Stimulated activated CD8-positive, alpha-beta memory T cell treated with anti-CD3 and anti-CD28 coated beads, Interleukin-4, amount 100 ng/mL, for 4 hours (primary cell): ENCODE measurements around the gene TRMT44.
"Not testable (repeated sequence)": the region's sequence is repeated elsewhere in the genome, so short reads cannot be mapped to it uniquely, and the experiment has no call there.

Source experiments
- DNase-seq, 2 donors: peaks; one replicate each; pipeline ENCODE4 v3.0.0-alpha.2; 2020; ENCODE audit warnings: low read depth in 2 of 2, low spot score in 1 of 2

TRMT44 gene

GRCh38 chr4:8467016-8467415 lies 26.4 kb downstream of the TRMT44 start:
- DNase-seq, result no peak

GRCh38 chr4:8468746-8469535 lies 28.4 kb downstream of the TRMT44 start:
- no peak for DNase-seq

GRCh38 chr4:8469550-8469949 lies 29.0 kb downstream of the TRMT44 start:
- no peak for DNase-seq

- no peak for DNase-seq
These were observed 30.0 kb downstream of the TRMT44 start for GRCh38 chr4:8470451-8471024.

GRCh38 chr4:8471211-8471875 lies 30.8 kb downstream of the TRMT44 start:
- no peak for DNase-seq

GRCh38 chr4:8472158-8472688 lies 31.6 kb downstream of the TRMT44 start:
- no peak for DNase-seq

GRCh38 chr4:8472689-8473197 lies 32.2 kb downstream of the TRMT44 start:
- no peak for DNase-seq

- DNase-seq, result no peak
These were observed 32.8 kb downstream of the TRMT44 start for GRCh38 chr4:8473198-8473919.

- DNase-seq, result no peak
These were observed 33.5 kb downstream of the TRMT44 start for GRCh38 chr4:8473920-8474590.

- DNase-seq, result no peak
These were observed 34.3 kb downstream of the TRMT44 start for GRCh38 chr4:8474856-8475255.

- no peak for DNase-seq
These were observed 35.4 kb downstream of the TRMT44 start for GRCh38 chr4:8475751-8476575.

GRCh38 chr4:8477095-8477635 lies 36.6 kb downstream of the TRMT44 start:
- no peak for DNase-seq

- no peak for DNase-seq
These were observed 37.1 kb downstream of the TRMT44 start for GRCh38 chr4:8477676-8478075.

- no peak for DNase-seq
These were observed 37.8 kb downstream of the TRMT44 start for GRCh38 chr4:8478371-8478770.

- DNase-seq, result no peak
These were observed 38.5 kb downstream of the TRMT44 start for GRCh38 chr4:8478801-8479744.

GRCh38 chr4:8480221-8480620 lies 39.6 kb downstream of the TRMT44 start:
- no peak for DNase-seq

- DNase-seq, result not testable (repeated sequence)
These were observed 46.1 kb downstream of the TRMT44 start for GRCh38 chr4:8486643-8487042.

GRCh38 chr4:8488791-8489369 lies 48.3 kb downstream of the TRMT44 start:
- DNase-seq, result no peak
